NCI-H774 (cell line): Measurements from ENCODE around the gene YTHDC2.

Experiments used
- DNase-seq: peaks from one replicate; lab custom pipeline; 2025; lab: John Stamatoyannopoulos, UW

The YTHDC2 gene

DNA sequence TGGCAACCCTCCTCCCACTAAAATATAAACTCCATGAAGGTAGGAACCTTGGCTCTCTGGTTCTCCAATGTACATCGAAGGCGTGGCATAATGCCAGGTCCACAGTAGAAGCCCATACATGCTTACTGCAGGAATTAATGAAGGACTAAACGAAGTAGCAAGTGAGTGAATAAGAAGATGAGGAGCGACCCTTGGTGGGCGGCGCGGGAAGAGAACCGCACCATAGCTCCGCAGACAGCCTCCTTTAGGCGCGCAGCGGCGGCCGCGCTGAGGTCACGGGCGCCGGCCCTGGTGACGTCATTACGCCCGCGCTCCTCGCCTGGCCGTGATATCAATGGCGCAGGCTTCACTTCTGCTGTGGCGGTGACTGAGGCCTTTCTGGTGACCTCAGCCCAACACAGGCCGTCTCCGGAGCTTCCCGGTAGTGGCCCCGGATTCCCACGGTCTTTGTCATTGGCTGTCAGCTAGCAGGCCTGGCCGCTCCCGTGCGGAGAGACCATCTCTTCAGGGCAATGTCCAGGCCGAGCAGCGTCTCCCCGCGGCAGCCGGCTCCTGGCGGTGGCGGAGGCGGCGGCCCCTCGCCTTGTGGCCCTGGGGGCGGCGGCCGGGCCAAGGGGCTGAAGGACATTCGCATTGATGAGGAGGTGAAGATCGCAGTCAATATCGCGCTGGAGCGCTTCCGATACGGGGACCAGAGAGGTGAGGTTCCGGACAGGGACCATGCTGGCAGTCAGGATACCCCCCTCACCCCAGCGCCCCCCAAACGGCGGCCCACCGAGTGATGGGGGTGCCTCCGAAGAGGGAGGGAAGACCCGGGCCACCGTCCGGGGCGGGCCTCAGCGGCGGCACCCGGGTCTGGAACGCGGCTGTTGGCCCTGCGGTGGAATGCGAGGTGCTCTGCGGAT is at the start of gene YTHDC2:
YTHDC2 (plus strand) TSS at position 311 of the 905 bp plus-strand sequence; CDS start at position 513, 202 bp downstream.
- peak; percentile 81 for DNase-seq

DNA sequence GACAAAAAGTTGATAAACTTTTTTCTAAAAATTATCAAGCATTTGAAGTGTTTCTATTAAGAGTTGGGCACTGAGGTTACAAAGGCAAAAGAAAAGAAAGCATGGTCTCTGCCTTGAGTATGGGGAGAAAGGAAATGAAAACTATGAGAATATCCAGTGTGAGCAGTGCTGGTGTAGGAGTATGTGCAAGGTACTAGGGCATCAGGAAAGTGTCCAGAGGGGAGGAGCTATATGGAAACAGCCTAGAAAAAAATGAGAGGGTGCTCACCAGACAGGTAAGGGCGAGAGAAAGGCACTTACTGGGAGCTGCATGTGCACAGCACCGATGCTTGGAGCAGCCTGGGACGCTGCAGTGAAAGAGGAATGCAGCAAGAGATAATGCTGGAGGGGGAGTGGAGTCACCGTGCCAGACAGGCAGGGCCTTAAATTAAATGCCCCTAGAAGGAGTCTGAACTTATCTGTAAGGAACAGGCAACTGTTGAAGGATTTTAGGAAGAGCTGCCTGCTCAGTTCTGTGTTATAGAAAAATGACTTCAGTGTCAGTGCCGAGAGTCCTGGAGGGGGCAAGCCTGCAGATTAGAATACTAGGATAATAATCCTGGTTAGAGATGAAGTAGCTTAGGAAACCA is 39.3 kb upstream of the YTHDC2 start:
- no peak for DNase-seq

DNA sequence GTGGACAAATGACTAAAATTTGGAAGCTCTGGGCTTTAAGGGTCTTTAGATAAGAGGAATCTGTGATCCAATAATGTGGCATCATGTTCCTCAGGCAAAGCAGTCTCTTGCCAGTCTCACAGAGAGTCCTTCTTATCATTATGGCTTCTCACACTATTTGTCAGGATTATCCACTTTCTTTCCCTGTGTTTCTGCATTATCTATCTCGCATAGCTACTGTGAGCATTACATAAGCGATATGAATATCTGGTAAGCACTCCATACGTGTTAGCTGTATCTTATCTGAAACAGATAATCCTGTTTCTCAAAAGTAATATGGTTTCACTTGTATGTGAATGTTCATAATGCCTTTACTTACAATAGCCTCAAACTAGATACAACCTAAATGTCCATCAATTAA is 34.8 kb upstream of the YTHDC2 start:
- no peak for DNase-seq

DNA sequence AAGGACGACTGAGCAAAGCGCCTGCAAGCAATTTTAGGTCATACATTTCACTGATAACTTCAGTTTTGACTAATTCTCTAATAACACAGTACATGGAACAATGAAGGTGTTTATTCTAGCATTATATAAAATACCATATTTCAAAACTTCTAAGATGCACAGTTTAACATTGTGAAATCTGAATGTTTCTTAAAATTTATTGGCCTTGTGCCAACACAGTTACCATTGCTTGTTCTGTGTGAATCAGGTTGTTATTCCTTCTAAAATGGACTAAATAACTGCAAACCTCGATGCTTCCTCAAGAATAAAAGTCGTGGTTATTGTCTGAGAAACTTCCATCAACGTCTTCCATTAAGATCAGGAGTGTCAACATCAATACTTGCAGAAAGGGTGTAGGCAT is 33.3 kb upstream of the YTHDC2 start:
- DNase-seq, result no peak

DNA sequence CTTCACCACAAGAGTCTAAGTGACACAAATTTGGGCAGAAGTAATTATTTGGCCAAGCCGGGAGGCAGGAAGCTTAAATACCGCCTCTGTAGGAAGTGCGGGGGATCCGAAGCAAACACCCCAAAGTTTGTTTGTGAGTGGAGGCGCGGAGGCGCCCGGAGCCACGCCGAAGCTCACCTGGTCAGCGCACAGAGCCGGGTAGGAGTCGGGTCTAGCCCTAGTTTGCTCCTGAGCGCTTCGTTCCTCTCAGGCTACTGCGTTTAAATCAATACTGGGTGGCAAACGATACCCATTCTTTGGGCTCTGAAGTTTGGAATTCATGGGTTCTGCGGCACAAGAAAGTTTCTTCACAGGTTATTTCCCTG is 26.1 kb upstream of the YTHDC2 start:
- no peak for DNase-seq

DNA sequence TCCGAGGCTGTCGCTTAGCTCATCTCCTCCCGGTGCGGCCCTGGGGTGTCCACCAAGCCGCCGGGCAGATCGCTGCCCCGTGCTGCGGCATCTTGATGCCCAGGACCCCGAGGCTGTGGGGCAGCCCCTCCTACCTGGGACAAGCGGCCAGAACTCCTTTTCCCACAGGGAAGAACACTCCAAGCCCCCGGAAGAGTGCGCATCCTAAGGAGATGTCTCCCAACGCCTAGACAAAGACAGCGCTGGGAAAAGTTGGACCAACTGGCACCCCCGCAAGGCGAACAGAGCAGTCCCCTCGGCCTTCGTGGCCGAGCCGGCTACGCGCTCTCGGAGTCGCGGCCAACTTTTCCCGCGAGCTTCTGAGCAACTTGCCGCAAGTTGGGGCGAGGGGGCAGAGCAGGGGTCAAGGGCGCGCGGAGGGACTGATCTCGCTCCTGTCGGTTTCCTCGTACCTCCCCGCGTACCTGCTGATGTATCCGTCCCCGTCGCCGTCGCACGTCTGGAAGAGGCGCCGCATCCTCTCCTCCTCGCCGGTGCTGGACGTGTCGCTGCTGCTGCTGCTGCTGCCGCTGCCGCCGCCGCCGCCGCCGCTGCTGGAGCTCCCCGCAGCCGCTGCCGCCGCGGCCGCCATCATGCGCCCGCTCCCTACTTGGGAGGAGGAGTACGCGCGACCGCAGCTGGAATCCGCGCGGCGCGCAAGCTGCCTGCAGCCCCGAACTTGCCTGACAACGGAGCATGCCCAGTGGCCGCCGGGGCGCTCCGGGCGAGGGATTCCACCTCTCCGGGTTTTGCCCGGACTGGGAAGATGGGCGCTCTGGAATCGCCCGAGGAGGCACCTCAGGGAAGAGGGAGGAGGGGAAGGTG is 25.5 kb upstream of the YTHDC2 start, which contains the start of gene MCC:
MCC (minus strand) TSS at position 673 of the 864 bp plus-strand sequence.
- DNase-seq, result peak; percentile 59

DNA sequence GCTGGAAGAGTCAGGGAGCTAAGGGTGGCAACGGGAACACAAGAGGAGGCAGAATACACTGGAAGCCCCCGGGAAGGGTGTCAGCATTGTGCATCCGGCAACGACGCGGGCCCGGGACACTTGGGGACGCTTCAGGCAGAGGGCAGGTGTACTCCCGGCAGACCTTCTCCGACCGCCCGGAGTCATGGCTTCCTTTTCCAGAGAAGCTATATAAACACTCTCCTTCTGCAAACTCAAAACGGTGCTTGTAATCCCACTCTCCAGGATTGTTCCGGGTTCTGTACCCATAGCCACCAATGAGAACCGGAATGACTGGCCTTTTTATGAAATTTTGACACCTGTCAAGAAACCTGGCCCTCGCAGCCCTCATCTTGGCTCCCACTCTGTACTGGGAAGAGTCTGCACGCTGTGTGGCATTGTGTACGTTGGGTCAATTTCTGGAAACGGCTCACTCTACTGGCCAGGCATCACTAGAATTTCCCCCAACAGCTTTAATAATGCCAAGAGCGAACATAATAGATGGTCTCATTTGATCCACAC is 24.8 kb upstream of the YTHDC2 start:
- DNase-seq, result no peak

DNA sequence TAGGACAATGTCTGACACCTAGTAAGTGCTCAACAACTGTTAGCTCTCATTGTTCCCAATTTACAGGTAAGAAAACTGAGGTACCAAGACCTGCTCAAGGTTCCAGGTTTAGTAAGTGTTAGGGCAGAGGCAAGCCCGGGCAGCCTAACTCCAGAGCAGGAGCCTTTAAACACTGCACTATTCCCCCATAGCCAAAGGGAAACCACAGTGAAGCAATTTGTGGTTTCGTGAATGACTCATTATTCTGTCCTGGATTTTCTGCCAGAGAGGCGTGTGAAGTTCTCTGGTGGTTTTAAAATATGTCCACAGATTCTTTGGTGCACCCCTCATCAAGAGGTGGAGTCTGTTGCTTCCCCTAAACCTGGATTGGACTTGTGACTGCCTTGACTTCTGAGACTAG is 24.2 kb upstream of the YTHDC2 start:
- no peak for DNase-seq

DNA sequence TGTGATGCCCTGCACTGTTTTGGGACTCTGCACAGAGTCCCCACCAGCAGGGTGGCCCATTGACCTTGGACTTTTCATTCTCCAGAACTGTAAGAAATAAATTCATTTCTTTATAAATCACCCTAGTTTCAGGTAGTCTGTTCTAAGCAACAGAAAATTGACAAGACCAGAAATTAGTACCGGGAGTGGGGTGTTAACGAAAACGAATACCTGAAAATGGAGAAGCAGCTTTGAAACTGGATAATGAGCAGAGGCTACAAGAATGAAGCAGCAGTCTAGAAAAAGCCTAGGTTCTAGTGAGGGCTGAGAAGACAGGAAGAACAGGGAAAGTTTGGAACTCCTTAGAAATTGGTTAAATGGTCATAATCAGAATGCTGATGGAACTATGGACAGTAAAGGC is 23.2 kb upstream of the YTHDC2 start:
- DNase-seq, result no peak

DNA sequence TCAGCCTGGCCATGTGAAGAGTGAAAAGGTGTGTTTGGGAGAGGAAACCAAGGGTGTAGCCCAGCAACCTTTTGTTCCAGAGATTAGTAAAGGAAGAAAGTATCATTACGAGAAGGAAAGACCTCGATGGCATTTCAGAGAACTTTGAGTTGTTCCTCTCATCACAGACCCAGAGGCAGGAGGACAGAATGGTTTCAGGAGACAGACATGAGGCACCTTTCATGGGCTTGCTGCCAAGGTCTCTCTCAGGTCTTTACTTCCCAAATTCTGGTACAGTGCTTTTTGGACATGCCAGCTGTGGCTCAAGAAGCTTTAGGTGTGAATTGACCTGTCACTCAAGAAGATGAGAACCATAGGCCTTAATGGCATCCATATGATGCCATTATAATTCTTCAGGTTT is 22.5 kb upstream of the YTHDC2 start:
- DNase-seq, result no peak

DNA sequence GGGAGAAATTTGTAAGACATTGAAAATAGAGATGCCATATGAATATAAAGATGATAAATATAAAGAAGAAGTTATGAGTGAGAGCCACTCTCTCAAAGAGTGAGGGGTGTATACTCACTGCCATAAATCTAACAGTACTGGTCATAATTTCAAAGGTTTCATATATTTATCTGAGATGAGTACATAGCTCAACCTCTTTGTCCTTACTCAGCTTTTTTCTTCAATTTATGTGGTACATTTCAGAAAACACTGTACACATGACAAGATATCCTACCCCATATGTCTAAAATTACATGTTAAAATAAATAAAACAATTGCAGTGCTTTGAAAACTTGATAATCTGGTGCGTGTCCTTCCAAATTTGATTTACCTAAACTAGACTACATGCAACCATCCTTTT is 20.0 kb upstream of the YTHDC2 start:
- no peak for DNase-seq

DNA sequence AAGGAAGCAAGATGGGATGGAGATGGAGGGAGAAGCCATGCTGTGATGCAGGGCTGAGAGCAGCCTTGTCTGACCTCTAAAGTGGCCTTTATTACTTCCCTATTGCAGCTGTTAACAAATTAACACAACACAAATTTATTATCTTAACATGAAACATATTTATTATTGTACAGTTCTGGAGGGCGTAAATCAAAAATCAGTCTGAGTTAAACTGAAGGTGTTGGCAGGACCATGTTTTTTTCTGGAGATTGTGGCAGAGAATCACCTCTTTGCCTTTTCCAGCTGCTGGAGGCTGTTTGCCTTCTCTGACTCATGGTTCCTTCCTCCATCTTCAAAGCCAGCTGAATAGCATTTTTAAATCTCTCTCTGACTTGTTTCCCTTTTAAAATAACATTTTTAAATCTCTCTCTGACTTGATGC is 18.1 kb upstream of the YTHDC2 start:
- no peak for DNase-seq

DNA sequence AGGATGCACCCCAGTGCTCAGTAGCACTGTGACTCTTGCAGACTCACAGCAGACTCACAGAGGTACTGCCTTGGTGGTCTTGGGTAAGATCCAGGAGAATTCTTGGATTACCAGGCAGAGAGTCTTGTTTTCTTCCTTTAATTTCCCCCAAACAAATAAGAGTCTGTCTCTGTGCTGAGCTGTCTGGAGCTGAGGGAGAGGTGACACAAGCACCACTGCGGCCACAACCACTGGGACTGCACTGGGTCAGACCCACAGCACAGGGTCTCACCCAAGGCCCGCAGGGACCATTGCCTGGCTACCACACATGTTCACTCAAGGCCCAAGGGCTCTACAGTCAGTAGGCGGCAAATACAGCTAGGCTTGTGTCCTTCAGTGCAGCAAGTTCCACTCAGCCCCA is 11.4 kb upstream of the YTHDC2 start:
- no peak for DNase-seq

DNA sequence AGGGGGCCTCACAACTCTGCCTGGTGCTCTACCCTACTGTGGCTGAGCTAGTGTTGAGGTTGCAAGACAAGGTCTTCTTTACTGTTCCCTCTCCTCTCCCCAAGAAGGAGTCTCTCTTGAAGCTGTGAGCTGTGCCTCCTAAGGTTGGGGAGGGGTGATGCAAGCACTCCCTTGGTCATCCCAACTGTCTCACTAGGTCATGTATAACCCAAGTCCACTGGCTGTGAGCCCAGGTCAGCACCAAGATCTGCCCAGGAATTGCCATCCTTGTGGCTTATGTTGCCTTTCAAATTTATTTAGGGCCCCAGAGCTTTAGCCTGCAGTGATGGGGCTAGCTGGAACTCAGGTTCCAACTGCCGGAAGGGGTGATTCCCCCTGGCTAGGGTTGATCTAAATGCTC is 10.3 kb upstream of the YTHDC2 start:
- no peak for DNase-seq

DNA sequence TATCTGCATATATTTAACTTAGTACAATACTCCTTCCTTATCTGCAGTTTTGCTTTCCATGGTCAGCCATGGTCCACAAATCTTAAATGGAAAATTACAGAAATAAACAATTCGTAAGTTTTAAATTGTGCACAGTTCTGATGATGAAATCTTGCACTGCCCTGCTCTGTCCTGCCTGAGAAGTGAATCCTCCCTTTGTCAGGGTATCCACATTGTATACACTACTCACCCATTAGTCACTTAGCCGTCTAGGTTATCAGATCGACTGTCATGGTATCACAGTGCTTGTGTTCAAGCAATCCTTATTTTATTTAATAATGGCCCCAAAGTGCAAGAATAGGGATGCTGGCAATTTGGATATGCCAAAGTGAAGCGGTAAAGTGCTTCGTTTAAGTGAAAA is 8.3 kb upstream of the YTHDC2 start:
- DNase-seq, result no peak

DNA sequence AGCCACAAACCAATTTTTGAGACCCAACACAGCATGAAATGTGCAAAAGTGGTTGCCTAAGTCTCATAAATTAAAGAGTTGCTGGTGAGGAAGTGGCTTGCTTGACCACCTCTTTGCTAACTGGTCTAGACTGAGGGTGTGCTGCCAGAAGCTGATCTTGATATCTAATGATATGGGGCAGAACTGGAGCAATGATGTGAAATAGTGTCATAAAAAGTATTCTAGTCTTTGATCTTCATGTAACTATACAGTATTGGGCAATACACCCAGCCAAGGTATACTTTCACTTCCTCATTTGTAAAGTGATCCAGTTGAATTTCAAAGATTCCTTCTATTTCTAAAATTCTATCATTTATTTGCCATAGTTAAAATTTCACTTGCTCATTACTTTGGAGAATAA is 5.9 kb upstream of the YTHDC2 start:
- no peak for DNase-seq

DNA sequence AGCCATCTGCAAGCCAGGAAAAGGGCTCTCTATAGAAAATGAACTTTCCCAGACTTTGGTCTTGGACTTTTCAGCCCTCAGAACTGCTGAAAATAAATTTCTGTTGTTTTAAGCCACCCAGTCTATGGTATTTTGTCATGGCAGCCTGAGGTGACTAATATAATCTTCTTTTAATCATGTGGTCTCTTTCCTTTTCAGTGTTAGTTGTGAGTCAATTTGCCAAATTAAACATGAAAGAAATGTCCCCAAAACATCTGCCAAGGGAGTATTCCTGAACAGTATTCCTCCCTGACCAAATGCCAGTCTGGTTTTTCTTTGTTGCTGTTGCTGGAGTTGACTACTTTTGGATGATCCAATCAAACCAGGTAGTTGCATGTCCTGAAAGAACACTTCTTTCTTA is 4.7 kb upstream of the YTHDC2 start:
- no peak for DNase-seq

DNA sequence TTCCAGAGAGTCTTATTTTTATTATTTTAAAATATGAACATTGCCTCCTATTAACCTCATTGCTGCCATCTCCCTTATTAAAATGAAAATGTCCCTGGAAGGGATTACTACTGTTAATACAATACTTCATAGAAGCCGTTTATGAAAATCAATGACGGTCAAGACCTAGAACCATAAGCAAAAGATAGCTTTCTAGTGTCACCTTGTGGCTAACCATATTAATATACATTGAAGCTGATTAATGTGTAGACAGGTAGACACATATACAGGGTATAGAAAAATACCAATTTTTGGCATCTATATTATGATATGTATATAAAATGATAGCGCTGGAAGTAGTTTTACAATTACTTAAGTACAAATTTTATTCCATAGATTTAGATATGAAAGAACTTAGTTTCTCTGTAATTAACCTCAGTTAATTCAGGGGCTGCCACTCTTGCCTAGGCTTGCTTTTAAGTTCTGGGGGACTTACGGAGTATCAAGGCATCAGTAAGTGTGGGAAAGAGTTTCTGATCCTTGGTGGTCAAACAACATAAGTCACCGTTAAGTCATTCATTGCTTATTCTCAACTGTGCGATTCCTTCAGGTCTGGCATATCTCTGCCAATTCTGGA is 2.5 kb upstream of the YTHDC2 start:
- DNase-seq, result no peak

DNA sequence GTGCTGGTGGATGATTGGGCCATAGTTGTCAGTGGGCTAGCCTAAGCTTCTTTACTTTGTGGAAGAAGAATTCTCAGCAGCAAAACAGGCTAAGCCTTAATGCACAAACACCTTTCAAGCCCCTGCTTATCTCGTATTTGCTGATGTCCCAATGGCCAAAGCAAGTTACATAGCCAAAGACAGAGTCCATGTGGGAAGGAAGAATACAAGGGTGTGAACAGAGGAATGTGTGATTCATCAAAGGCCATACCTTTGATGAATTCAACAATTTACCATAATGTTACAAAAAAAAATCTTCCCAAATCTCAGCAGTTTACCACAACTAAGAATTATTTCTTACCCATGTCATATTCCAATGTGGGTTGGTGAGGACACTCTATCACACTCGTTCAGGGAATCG is 1.2 kb upstream of the YTHDC2 start:
- no peak for DNase-seq

DNA sequence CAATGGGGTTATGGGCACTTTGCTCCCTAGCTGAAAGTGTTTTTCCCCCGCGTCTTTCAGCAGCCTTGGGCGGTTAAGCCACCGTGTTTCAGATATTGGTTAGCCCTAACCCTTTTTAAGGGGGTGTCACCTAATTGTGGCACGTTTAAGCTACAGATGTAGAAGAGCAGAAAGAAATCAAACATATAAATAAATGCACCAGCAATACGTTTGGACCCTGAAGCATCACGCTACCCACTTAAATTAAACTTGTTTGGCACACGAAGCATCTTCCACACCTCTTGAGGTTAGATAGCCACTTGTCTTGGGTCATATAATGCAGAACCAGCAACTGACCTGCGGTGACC is 768 bp downstream of the YTHDC2 start:
- DNase-seq, result no peak

DNA sequence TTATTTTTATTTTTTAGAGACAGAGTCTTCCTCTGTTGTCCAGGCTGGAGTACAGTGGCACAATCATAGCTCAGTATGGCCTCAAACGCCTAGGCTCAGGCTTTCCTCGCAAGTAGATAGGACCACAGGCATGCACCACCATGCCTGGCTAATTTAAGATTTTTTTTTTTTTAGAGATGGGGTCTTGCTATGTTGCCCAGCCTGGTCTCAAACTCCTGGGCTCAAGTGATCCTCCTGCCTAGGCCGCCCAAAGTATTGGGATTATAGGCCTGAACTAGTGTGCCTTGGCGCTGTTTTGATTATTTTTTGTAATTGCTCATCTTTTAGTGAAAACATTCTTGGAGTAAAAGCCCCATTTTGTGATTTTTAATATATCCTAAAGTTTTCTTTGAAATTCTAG is 5.4 kb downstream of the YTHDC2 start:
- no peak for DNase-seq

DNA sequence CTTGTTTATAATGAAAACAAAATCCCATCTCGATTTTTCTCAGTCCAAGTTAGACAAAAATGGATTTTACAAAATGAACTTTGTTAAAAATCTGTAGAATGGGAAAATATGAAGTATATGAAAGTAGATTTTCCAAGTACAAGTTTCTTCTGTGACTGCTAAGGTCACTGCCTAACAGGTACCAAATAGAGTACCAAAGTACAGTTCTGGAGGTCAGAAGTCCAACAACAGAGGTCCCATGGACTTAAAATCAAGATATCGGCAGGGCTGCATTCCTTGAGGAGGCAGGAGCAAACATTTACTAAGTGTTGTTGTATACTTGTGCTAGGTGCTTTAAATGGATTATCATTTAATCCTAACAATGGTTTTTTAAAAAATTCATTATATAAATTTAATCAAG is 5.9 kb downstream of the YTHDC2 start:
- DNase-seq, result no peak
